ENCODE data around the gene ITGA11. TPM values are rescaled to one million over a fixed set of nuclear protein-coding genes. Genes with fewer than 3 reads are reported as not detected.

The ITGA11 gene, protein sequence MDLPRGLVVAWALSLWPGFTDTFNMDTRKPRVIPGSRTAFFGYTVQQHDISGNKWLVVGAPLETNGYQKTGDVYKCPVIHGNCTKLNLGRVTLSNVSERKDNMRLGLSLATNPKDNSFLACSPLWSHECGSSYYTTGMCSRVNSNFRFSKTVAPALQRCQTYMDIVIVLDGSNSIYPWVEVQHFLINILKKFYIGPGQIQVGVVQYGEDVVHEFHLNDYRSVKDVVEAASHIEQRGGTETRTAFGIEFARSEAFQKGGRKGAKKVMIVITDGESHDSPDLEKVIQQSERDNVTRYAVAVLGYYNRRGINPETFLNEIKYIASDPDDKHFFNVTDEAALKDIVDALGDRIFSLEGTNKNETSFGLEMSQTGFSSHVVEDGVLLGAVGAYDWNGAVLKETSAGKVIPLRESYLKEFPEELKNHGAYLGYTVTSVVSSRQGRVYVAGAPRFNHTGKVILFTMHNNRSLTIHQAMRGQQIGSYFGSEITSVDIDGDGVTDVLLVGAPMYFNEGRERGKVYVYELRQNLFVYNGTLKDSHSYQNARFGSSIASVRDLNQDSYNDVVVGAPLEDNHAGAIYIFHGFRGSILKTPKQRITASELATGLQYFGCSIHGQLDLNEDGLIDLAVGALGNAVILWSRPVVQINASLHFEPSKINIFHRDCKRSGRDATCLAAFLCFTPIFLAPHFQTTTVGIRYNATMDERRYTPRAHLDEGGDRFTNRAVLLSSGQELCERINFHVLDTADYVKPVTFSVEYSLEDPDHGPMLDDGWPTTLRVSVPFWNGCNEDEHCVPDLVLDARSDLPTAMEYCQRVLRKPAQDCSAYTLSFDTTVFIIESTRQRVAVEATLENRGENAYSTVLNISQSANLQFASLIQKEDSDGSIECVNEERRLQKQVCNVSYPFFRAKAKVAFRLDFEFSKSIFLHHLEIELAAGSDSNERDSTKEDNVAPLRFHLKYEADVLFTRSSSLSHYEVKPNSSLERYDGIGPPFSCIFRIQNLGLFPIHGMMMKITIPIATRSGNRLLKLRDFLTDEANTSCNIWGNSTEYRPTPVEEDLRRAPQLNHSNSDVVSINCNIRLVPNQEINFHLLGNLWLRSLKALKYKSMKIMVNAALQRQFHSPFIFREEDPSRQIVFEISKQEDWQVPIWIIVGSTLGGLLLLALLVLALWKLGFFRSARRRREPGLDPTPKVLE
- total RNA-seq: 6.2 and 7.0 TPM in 2 replicates

DNA sequence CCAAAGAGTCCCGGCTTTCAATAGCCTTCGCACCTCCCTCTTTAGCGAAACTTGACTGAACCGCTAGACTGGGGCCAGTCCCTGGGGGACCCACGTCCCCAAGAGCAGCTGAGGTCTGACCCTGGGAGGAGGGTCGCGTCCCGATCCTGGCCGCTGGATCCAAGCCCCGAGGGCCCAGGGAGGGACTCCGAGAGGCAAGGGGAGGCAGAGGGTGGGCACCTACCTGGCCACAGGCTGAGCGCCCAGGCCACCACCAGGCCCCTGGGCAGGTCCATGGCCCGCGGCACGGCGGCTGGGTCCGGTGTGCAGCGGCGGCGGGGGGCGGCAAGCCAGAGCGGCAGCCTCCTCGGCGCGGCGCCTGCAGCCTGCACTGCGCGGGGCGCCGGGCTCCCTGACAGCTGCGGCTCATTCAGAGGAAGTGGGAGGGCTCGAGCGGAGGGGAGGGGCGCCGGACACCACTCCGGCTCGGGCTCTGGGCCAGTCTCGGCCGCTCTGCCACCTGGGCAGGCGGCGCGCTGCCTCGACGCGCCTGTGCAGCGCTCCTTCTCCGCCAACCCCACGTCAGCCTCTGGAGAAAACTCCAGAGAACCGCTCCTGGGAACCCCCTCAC, at the start of gene ITGA11:
Gene ITGA11, minus strand, starts transcription at position 372 of the 610 bp plus-strand sequence. Its CDS starts 97 bp downstream, at position 275.
- TF ChIP-seq, protein P1, sequence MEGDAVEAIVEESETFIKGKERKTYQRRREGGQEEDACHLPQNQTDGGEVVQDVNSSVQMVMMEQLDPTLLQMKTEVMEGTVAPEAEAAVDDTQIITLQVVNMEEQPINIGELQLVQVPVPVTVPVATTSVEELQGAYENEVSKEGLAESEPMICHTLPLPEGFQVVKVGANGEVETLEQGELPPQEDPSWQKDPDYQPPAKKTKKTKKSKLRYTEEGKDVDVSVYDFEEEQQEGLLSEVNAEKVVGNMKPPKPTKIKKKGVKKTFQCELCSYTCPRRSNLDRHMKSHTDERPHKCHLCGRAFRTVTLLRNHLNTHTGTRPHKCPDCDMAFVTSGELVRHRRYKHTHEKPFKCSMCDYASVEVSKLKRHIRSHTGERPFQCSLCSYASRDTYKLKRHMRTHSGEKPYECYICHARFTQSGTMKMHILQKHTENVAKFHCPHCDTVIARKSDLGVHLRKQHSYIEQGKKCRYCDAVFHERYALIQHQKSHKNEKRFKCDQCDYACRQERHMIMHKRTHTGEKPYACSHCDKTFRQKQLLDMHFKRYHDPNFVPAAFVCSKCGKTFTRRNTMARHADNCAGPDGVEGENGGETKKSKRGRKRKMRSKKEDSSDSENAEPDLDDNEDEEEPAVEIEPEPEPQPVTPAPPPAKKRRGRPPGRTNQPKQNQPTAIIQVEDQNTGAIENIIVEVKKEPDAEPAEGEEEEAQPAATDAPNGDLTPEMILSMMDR (IDR thresholded peaks at IDR 0.05; ENCODE audit: insufficient read depth, low read length, poor library complexity, severe bottlenecking): no peak
- H3K4me3 ChIP-seq (ENCODE audit: low read depth, low read length): peak within 1 kb of the TSS; percentile 38
- no peaks in the 10 kb centered on the region for H3K36me3 ChIP-seq (ENCODE audit: control insufficient read depth, insufficient read depth, low read length)
- no peak for DNase-seq (ENCODE audit: low read depth)
- peaks cover 46% of the 10 kb centered on the region for H3K27me3 ChIP-seq (ENCODE audit: control insufficient read depth, insufficient read depth, low read length)

DNA sequence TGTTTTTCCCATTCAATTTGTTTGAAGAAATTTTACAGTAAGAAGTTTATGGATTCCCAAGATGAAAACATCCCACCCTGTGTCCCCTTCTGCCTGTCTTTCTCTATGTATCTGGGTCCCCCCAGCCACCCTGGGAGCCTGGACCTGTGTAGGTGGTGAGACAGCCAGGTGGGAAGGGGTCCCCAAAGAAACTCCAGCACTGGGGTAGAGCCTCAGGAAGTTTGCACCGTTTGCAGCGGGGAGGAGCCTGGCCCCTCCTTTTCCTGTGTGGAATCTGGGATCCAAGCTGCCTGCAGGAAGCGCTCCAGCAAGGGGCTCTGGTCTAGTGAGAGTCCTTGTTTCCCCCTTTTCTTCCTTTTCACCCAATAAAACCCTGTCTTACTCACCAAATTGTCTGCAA, 49.4 kb upstream of the ITGA11 start:
- Histone ChIP-seq H3K4me3 (ENCODE audit: low read depth, low read length) (no peak overlapping the region), H3K27me3 (ENCODE audit: control insufficient read depth, insufficient read depth, low read length) (peaks cover 2% of the 10 kb centered on the region), H3K36me3 (ENCODE audit: control insufficient read depth, insufficient read depth, low read length) (no peaks in the 10 kb centered on the region)
- TF ChIP-seq, protein P1 (IDR thresholded peaks at IDR 0.05; ENCODE audit: insufficient read depth, low read length, poor library complexity, severe bottlenecking): no peak
- DNase-seq (ENCODE audit: low read depth): no peak

DNA sequence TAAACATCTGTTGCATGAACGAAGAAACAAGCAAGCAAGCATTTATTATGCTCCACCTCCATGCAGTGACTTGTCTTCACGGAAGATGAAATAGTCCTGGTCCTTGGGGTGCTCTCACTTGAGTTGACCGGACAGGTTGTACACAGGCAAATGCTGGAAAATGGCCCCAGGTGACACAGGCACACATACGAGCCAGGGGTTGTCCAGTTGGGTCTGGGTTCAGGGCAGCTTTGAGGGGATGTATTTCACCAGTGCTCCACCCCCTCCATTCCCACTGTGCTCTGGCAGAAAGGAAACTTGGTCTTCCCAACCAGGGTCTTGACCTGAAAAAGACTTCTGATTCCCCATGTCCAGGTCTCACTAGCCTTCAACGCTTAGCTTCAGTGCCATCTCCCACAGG, 48.3 kb upstream of the ITGA11 start:
- TF ChIP-seq, protein P1 (IDR thresholded peaks at IDR 0.05; ENCODE audit: insufficient read depth, low read length, poor library complexity, severe bottlenecking): no peak
- Histone ChIP-seq H3K4me3 (ENCODE audit: low read depth, low read length) (no peak overlapping the region), H3K36me3 (ENCODE audit: control insufficient read depth, insufficient read depth, low read length) (no peaks in the 10 kb centered on the region), H3K27me3 (ENCODE audit: control insufficient read depth, insufficient read depth, low read length) (peaks cover 2% of the 10 kb centered on the region)
- DNase-seq (ENCODE audit: low read depth): no peak

DNA sequence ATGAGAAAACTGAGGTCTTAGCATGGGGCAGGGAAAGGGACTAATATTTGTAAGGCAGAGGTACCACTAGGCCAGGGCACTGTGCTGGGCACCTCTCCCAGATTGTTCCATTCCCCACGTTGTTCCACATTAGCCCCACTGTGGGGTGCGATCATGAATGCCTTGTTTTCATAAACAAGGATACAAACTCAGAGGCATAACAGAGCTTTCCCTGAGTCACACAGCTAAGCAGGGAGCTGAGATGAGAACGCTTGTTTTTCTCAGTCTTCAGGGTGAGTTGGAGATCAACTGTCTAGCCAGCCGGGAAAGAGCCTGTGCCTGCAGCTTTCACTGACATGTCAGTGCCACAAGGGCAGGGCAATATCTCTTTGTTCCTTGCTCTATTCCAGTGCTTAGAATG, 47.9 kb upstream of the ITGA11 start:
- H3K4me3 ChIP-seq (ENCODE audit: low read depth, low read length): no peak overlapping the region
- no peak for DNase-seq (ENCODE audit: low read depth)
- H3K36me3 ChIP-seq (ENCODE audit: control insufficient read depth, insufficient read depth, low read length): no peaks in the 10 kb centered on the region
- peaks cover 2% of the 10 kb centered on the region for H3K27me3 ChIP-seq (ENCODE audit: control insufficient read depth, insufficient read depth, low read length)
- TF ChIP-seq, protein P1 (IDR thresholded peaks at IDR 0.05; ENCODE audit: insufficient read depth, low read length, poor library complexity, severe bottlenecking): no peak

DNA sequence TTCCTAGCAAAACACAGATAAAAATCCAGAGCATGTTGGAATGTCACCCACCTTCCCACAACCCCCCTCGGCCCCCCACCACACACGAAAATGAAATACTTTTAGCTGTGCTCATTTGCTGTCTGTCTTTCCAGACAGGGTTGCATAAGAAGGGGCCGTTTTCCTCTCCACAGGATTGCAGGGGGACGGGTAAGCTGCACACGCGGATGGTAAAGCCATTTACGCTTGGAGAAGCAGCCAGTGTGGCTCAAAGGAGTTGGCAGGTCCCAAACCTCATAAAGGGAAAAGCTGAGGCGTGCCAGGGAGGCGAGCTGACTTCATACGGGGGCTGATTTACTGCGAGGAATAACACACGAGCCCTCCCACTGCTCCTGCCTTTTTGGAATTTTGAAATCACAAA, 47.4 kb upstream of the ITGA11 start:
- peaks cover 2% of the 10 kb centered on the region for H3K27me3 ChIP-seq (ENCODE audit: control insufficient read depth, insufficient read depth, low read length)
- TF ChIP-seq, protein P1 (IDR thresholded peaks at IDR 0.05; ENCODE audit: insufficient read depth, low read length, poor library complexity, severe bottlenecking): no peak
- no peak for DNase-seq (ENCODE audit: low read depth)

More for the DNA sequence above, 47.4 kb upstream of the ITGA11 start:
- H3K36me3 ChIP-seq (ENCODE audit: control insufficient read depth, insufficient read depth, low read length): no peaks in the 10 kb centered on the region
- H3K4me3 ChIP-seq (ENCODE audit: low read depth, low read length): no peak overlapping the region
